Nephron (organoid): ENCODE measurements around the gene TDRD15.

Source experiments
- H3K27ac Mint-ChIP-seq, 3 experiments: 2 replicates each; pipeline ENCODE4 v1.8.0; 2020; ENCODE audit warnings: mixed read lengths in 3 of 3, mild to moderate bottlenecking in 2 of 3, moderate library complexity in 1 of 3
- H3K27me3 Mint-ChIP-seq: 2 replicates; pipeline ENCODE4 v1.8.0; 2021; ENCODE audit warnings: low read depth, mild to moderate bottlenecking, moderate library complexity, mixed read lengths
- H3K36me3 Mint-ChIP-seq: 2 replicates; pipeline ENCODE4 v1.8.0; 2020; ENCODE audit warnings: low read depth, mixed read lengths
- H3K4me1 Mint-ChIP-seq: 2 replicates; pipeline ENCODE4 v1.8.0; 2020; ENCODE audit warnings: mixed read lengths
- H3K4me3 Mint-ChIP-seq, 3 experiments: 2 replicates each; pipeline ENCODE4 v1.8.0; 2020; ENCODE audit warnings: mild to moderate bottlenecking in 3 of 3, mixed read lengths in 3 of 3, moderate library complexity in 2 of 3
- H3K9me3 Mint-ChIP-seq: 2 replicates; pipeline ENCODE4 v1.8.0; 2020; ENCODE audit warnings: mixed read lengths
- TF ChIP-seq, protein P1 (sequence below), 3 experiments: fragments of 200-600 bp; sonication (generic); IDR thresholded peaks; one replicate each; pipeline ENCODE4 v1.5.0; 2021; ENCODE audit warnings: antibody characterized with exemption in 3 of 3; ENCODE audit not compliant: unreplicated experiment in 3 of 3

TDRD15 gene

DNA sequence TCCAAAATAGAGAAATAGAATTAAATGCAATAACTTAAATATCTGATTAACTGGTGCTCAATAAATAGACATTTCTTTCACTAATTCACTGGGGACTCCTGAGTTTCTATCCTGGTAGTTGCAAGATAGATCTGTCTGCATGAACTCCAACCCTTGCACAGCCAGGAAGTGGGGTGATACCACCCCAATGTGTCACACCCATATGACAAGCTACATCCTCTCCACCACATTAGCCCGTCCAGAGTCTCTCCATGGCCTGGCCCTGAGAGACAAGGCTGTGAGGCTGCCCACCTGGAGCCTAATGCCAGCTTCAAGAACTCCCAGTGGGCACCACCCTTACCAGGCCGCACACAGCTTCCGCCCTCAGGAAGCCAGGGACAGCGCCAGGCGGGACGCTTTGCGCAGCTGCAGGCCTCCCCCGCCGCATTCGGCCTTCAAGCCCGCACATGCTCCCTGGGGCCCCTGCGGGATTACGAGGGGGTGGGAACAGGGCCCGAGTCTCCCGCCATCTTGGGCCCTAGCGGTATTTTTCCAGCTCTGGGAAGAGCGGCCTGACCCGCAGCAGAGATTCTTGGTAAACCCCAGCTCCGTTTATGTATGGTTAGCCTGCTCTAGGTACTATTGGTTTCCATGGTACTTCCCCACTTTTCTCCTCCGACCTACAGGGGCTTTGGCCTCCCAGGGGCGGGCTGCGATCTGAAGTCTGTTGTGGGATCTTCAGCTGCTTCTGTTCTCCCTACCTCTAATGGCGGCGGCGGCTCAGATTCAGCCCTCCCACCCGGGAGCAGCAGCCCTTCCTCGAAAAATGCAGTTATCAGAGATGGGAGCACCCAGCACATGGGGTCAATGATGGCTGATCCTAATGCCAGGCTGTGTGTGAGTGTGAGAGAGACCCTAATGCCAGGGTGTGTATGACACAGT lies at the start of gene TDRD15:
TDRD15 (plus strand) TSS at position 496 of the 921 bp plus-strand sequence. CDS start 13,500 bp downstream, outside the sequence.
- H3K4me1 Mint-ChIP-seq: no peaks in the 10 kb centered on the region
- H3K4me3 Mint-ChIP-seq: no peak within 1 kb of the TSS
- TF ChIP-seq, protein P1, sequence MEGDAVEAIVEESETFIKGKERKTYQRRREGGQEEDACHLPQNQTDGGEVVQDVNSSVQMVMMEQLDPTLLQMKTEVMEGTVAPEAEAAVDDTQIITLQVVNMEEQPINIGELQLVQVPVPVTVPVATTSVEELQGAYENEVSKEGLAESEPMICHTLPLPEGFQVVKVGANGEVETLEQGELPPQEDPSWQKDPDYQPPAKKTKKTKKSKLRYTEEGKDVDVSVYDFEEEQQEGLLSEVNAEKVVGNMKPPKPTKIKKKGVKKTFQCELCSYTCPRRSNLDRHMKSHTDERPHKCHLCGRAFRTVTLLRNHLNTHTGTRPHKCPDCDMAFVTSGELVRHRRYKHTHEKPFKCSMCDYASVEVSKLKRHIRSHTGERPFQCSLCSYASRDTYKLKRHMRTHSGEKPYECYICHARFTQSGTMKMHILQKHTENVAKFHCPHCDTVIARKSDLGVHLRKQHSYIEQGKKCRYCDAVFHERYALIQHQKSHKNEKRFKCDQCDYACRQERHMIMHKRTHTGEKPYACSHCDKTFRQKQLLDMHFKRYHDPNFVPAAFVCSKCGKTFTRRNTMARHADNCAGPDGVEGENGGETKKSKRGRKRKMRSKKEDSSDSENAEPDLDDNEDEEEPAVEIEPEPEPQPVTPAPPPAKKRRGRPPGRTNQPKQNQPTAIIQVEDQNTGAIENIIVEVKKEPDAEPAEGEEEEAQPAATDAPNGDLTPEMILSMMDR (IDR thresholded peaks at IDR 0.05; ENCODE audit: unreplicated experiment in 3 of 3): no peak
- H3K27ac Mint-ChIP-seq: no peak within 1 kb of the TSS
- no peaks in the 10 kb centered on the region for H3K36me3 Mint-ChIP-seq
- peaks cover 4% of the 10 kb centered on the region for H3K27me3 Mint-ChIP-seq
- no peaks in the 10 kb centered on the region for H3K9me3 Mint-ChIP-seq

DNA sequence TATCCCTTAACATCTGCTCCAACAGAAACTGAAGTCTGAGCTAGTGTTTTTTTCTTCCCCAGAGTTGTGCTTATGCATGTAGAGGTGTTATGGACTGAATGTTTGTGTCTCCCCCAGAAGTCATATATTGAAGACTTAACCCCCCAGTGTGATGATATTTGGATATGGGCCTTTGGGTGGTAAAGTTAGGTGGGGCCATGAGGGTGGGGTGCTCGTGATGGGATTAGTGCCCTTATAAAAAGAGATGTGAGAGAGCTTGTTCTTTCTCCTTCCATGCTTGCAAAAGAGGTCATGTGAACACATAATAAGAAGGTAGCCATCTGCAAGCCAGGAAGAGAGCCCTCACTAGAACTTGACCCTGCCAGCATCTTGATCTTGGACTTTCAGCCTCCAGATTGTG lies 45.5 kb upstream of the TDRD15 start:
- peaks cover 21% of the 10 kb centered on the region for H3K9me3 Mint-ChIP-seq
- H3K4me3 Mint-ChIP-seq: no peak overlapping the region
- no peaks in the 10 kb centered on the region for H3K36me3 Mint-ChIP-seq
- H3K27me3 Mint-ChIP-seq: peaks cover 8% of the 10 kb centered on the region
- no peak overlapping the region for H3K27ac Mint-ChIP-seq
- H3K4me1 Mint-ChIP-seq: no peaks in the 10 kb centered on the region
- TF ChIP-seq, protein P1 (IDR thresholded peaks at IDR 0.05; ENCODE audit: unreplicated experiment in 3 of 3): no peak

DNA sequence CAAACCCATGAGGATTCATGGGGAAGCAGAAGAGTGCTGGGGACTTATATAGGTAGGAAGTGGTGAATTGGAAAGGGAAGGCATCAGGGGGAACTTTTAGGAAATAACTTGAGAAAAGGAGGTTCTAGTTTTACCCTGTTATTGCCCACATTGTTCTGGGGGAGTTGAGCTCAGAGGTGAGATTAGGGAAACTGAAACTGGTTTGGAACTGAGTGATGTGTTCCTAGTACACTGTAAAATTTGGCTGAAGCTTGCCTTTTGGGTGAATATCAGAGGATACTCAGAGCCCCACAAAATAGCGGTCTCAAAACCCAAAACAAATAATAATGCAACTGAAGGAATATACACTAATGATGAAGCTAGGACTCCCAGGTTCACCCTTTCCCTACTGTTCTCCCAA lies 40.3 kb upstream of the TDRD15 start:
- no peak overlapping the region for H3K27ac Mint-ChIP-seq
- H3K4me3 Mint-ChIP-seq: no peak overlapping the region
- TF ChIP-seq, protein P1 (IDR thresholded peaks at IDR 0.05; ENCODE audit: unreplicated experiment in 3 of 3): no peak
- H3K9me3 Mint-ChIP-seq: peaks cover 16% of the 10 kb centered on the region
- no peaks in the 10 kb centered on the region for H3K36me3 Mint-ChIP-seq
- peaks cover 4% of the 10 kb centered on the region for H3K27me3 Mint-ChIP-seq
- H3K4me1 Mint-ChIP-seq: no peaks in the 10 kb centered on the region

DNA sequence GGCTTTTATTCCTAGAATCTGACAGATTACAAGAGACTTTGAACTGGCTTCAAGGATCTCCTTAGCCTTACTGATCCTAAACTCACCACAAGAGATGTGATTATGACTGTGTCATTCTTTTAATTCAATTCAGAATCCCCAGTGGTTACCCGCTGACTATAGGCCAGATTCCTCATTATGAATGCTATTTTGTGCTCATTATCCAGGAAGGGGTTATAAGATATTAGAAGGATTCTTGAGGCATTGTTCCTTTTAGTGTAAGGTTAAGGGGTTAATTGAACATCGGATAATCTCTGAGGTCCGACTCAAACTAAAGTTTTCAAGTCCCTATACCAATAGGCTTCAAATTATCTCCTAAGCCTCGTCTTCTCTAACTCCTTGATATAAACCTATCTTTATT lies 39.4 kb upstream of the TDRD15 start:
- Mint-ChIP-seq H3K27ac (no peak overlapping the region), H3K4me1 (no peaks in the 10 kb centered on the region), H3K4me3 (no peak overlapping the region), H3K9me3 (peaks cover 12% of the 10 kb centered on the region), H3K27me3 (peaks cover 4% of the 10 kb centered on the region), H3K36me3 (no peaks in the 10 kb centered on the region)
- TF ChIP-seq, protein P1 (IDR thresholded peaks at IDR 0.05; ENCODE audit: unreplicated experiment in 3 of 3): no peak

DNA sequence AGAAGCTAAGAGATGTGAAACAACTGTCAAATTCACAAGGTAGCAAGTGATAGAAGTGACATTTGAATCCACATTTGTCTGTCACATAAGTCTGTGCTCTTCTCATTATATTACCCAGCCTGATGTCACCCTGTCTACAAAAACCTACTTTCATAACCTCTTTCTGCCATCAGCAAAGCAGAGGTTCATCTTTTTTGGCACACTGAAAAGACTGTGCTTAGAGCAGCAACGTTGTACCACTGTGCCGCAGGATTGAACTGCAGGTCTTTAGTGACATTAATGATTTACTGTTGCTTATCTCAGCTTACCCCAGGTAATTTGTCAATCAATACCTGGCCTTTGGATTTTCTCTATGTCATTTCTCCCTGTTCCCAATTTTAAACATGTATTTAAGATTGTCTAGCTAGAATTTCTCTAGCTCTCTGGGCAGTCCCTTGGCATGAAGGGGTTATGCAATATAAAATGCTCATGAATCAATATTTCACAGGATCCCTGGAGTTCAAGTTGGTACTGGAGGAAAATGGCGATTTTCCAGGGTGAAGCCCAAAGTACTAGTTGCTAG lies 31.4 kb upstream of the TDRD15 start:
- Mint-ChIP-seq H3K36me3 (no peaks in the 10 kb centered on the region), H3K27ac (no peak overlapping the region), H3K27me3 (no peaks in the 10 kb centered on the region), H3K9me3 (peaks cover 3% of the 10 kb centered on the region), H3K4me1 (no peaks in the 10 kb centered on the region), H3K4me3 (no peak overlapping the region)
- TF ChIP-seq, protein P1 (IDR thresholded peaks at IDR 0.05; ENCODE audit: unreplicated experiment in 3 of 3): no peak
